ENCODE measurements around the gene PHF24.

DNA sequence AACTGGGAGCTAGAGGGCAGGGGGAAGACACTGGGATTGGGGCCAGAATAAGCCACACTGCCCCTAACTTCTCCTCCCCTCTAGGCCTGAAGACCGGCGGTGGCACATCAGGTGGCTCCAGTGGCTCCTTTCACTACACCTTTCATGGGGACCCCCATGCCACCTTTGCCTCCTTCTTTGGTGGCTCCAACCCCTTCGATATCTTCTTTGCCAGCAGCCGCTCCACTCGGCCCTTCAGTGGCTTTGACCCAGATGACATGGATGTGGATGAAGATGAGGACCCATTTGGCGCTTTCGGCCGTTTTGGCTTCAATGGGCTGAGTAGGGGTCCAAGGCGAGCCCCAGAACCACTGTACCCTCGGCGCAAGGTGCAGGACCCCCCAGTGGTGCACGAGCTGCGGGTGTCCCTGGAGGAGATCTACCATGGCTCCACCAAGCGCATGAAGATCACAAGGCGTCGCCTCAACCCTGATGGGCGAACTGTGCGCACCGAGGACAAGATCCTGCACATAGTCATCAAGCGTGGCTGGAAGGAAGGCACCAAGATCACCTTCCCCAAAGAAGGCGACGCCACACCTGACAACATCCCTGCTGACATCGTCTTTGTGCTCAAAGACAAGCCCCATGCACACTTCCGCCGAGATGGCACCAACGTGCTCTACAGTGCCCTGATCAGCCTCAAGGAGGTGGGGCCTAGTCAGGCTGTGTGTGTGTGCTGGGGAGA is 38.3 kb downstream of the PHF24 start:
- no peak for TF ChIP-seq POLR2AphosphoS5 (IDR thresholded peaks at IDR 0.05)
- TF ChIP-seq, protein P1, sequence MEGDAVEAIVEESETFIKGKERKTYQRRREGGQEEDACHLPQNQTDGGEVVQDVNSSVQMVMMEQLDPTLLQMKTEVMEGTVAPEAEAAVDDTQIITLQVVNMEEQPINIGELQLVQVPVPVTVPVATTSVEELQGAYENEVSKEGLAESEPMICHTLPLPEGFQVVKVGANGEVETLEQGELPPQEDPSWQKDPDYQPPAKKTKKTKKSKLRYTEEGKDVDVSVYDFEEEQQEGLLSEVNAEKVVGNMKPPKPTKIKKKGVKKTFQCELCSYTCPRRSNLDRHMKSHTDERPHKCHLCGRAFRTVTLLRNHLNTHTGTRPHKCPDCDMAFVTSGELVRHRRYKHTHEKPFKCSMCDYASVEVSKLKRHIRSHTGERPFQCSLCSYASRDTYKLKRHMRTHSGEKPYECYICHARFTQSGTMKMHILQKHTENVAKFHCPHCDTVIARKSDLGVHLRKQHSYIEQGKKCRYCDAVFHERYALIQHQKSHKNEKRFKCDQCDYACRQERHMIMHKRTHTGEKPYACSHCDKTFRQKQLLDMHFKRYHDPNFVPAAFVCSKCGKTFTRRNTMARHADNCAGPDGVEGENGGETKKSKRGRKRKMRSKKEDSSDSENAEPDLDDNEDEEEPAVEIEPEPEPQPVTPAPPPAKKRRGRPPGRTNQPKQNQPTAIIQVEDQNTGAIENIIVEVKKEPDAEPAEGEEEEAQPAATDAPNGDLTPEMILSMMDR (IDR thresholded peaks at IDR 0.05) = no peak
